ENCODE measurements around the gene NPB.
A peak's percentile ranks its signal among the peaks of the same experiment; 100 is the strongest.
"Not testable (repeated sequence)": the region's sequence is repeated elsewhere in the genome, so short reads cannot be mapped to it uniquely, and the experiment has no call there.

The NPB gene

GRCh38 chr17:81917565-81918332 is 15.7 kb downstream of the NPB start, which contains the start of gene SIRT7:
Gene SIRT7, minus strand, starts transcription at chr17:81918176. Its CDS starts 45 bp downstream, at chr17:81918131.
- FAIRE-seq (peak; percentile 92), DNase-seq (ENCODE audit: insufficient read length, low spot score) (peak; percentile 100)
- TF ChIP-seq POU2F2 (IDR thresholded peaks at IDR 0.05; ENCODE audit: low read depth, low read length) (no peak), POLR2A (IDR thresholded peaks at IDR 0.05; ENCODE audit: low read depth, low read length) (peak; percentile 78), SPI1 (IDR thresholded peaks at IDR 0.05; ENCODE audit: low read depth, low read length) (peak; percentile 28; the same call in 1 of the 2 replicates), TAF1 (IDR thresholded peaks at IDR 0.05; ENCODE audit: low read depth, low read length) (peak; percentile 63; the same call in 1 of the 2 replicates), POLR2AphosphoS5 (IDR thresholded peaks at IDR 0.05; ENCODE audit: low read depth, low read length) (peak; percentile 69), PAX5 (IDR thresholded peaks at IDR 0.05; ENCODE audit: insufficient read depth, low read length, severe bottlenecking) (no peak)

- FAIRE-seq; DNase-seq (ENCODE audit: insufficient read length, low spot score): not testable (repeated sequence)
Measured at GRCh38 chr17:81918333-81918669, 16.3 kb downstream of the NPB start.

- TF ChIP-seq POLR2A (IDR thresholded peaks at IDR 0.05; ENCODE audit: low read depth, low read length) (no peak), PAX5 (IDR thresholded peaks at IDR 0.05; ENCODE audit: insufficient read depth, low read length, severe bottlenecking) (no peak), POLR2AphosphoS5 (IDR thresholded peaks at IDR 0.05; ENCODE audit: low read depth, low read length) (no peak), POU2F2 (IDR thresholded peaks at IDR 0.05; ENCODE audit: low read depth, low read length) (no peak), TAF1 (IDR thresholded peaks at IDR 0.05; ENCODE audit: low read depth, low read length) (no peak), SPI1 (IDR thresholded peaks at IDR 0.05; ENCODE audit: low read depth, low read length) (no peak)
- FAIRE-seq: peak; percentile 9
- DNase-seq (ENCODE audit: insufficient read length, low spot score): no peak
Measured at GRCh38 chr17:81918832-81919545, 17.0 kb downstream of the NPB start.

GRCh38 chr17:81920612-81921536 is 18.8 kb downstream of the NPB start:
- FAIRE-seq: no peak
- no peak for DNase-seq (ENCODE audit: insufficient read length, low spot score)
- no peak for TF ChIP-seq PAX5 (IDR thresholded peaks at IDR 0.05; ENCODE audit: insufficient read depth, low read length, severe bottlenecking)
- no peak for TF ChIP-seq POU2F2 (IDR thresholded peaks at IDR 0.05; ENCODE audit: low read depth, low read length)
- TF ChIP-seq POLR2AphosphoS5 (IDR thresholded peaks at IDR 0.05; ENCODE audit: low read depth, low read length): no peak
- no peak for TF ChIP-seq TAF1 (IDR thresholded peaks at IDR 0.05; ENCODE audit: low read depth, low read length)
- TF ChIP-seq POLR2A (IDR thresholded peaks at IDR 0.05; ENCODE audit: low read depth, low read length): no peak
- TF ChIP-seq SPI1 (IDR thresholded peaks at IDR 0.05; ENCODE audit: low read depth, low read length): no peak

GRCh38 chr17:81921537-81921862 is 19.5 kb downstream of the NPB start:
- FAIRE-seq: no peak

GRCh38 chr17:81921996-81922565 is 20.0 kb downstream of the NPB start:
- no peak for TF ChIP-seq POU2F2 (IDR thresholded peaks at IDR 0.05; ENCODE audit: low read depth, low read length)
- no peak for TF ChIP-seq SPI1 (IDR thresholded peaks at IDR 0.05; ENCODE audit: low read depth, low read length)
- TF ChIP-seq PAX5 (IDR thresholded peaks at IDR 0.05; ENCODE audit: insufficient read depth, low read length, severe bottlenecking): no peak
- TF ChIP-seq POLR2A (IDR thresholded peaks at IDR 0.05; ENCODE audit: low read depth, low read length): no peak
- no peak for TF ChIP-seq POLR2AphosphoS5 (IDR thresholded peaks at IDR 0.05; ENCODE audit: low read depth, low read length)
- no peak for TF ChIP-seq TAF1 (IDR thresholded peaks at IDR 0.05; ENCODE audit: low read depth, low read length)
- DNase-seq (ENCODE audit: insufficient read length, low spot score) (no peak), FAIRE-seq (no peak)

More at GRCh38 chr17:81921537-81921862, 19.5 kb downstream of the NPB start:
- no peak for TF ChIP-seq POLR2AphosphoS5 (IDR thresholded peaks at IDR 0.05; ENCODE audit: low read depth, low read length)
- no peak for TF ChIP-seq SPI1 (IDR thresholded peaks at IDR 0.05; ENCODE audit: low read depth, low read length)
- TF ChIP-seq TAF1 (IDR thresholded peaks at IDR 0.05; ENCODE audit: low read depth, low read length): no peak
- TF ChIP-seq POLR2A (IDR thresholded peaks at IDR 0.05; ENCODE audit: low read depth, low read length): no peak
- TF ChIP-seq POU2F2 (IDR thresholded peaks at IDR 0.05; ENCODE audit: low read depth, low read length): no peak
- TF ChIP-seq PAX5 (IDR thresholded peaks at IDR 0.05; ENCODE audit: insufficient read depth, low read length, severe bottlenecking): no peak
- no peak for DNase-seq (ENCODE audit: insufficient read length, low spot score)

- FAIRE-seq (no peak), DNase-seq (ENCODE audit: insufficient read length, low spot score) (no peak)
- no peak for TF ChIP-seq POLR2A (IDR thresholded peaks at IDR 0.05; ENCODE audit: low read depth, low read length)
- no peak for TF ChIP-seq PAX5 (IDR thresholded peaks at IDR 0.05; ENCODE audit: insufficient read depth, low read length, severe bottlenecking)
- no peak for TF ChIP-seq POLR2AphosphoS5 (IDR thresholded peaks at IDR 0.05; ENCODE audit: low read depth, low read length)
- no peak for TF ChIP-seq SPI1 (IDR thresholded peaks at IDR 0.05; ENCODE audit: low read depth, low read length)
- no peak for TF ChIP-seq TAF1 (IDR thresholded peaks at IDR 0.05; ENCODE audit: low read depth, low read length)
- no peak for TF ChIP-seq POU2F2 (IDR thresholded peaks at IDR 0.05; ENCODE audit: low read depth, low read length)
Measured at GRCh38 chr17:81922566-81923301, 20.7 kb downstream of the NPB start.
